ENCODE measurements around the gene FBXO22. TPM values are rescaled to one million over a fixed set of nuclear protein-coding genes. Genes with fewer than 3 reads are reported as not detected.

FBXO22 gene
- total and polyA plus RNA-seq, 2 donors (not counting 1 experiment from before 2014, with no cell fraction given) = 27.0 to 75.6 TPM

GRCh38 chr15:75985971-75986370 is 82.3 kb downstream of the FBXO22 start:
- no peaks in the 10 kb centered on the region for H3K27me3 ChIP-seq (ENCODE audit: control insufficient read depth, insufficient read depth, low read length)
- TF ChIP-seq EZH2 (IDR thresholded peaks at IDR 0.05; ENCODE audit: low read length, missing control alignments) (no peak), CTCF (conservative IDR thresholded peaks at IDR 0.05 in 1 of 2, IDR thresholded peaks at IDR 0.05 in 1 of 2; ENCODE audit: low read depth in 1 of 2, low read length in 2 of 2) (no peak)
- H4K20me1 ChIP-seq (ENCODE audit: control insufficient read depth, extremely low read depth, insufficient read depth, low read length) = no peaks in the 10 kb centered on the region
- no peak overlapping the region for H3K4me3 ChIP-seq (replicated peaks in 1 of 4; ENCODE audit: control extremely low read depth in 1 of 4, insufficient read depth in 1 of 4, low read depth in 3 of 4, low read length in 4 of 4)
- peak; percentile 6 to 9 for DNase-seq (ENCODE audit: low read depth in 2 of 2)
- no peak overlapping the region for H3K9ac ChIP-seq (ENCODE audit: insufficient read depth, low read length)
- no peaks in the 10 kb centered on the region for H3K79me2 ChIP-seq (ENCODE audit: control insufficient read depth, insufficient read depth, low read length)
- no peak overlapping the region for H2AFZ ChIP-seq (ENCODE audit: low read length)
- H3K9me3 ChIP-seq (ENCODE audit: control insufficient read depth, insufficient read depth, low read depth, low read length) = no peaks in the 10 kb centered on the region
- H3K4me2 ChIP-seq (ENCODE audit: extremely low read depth, insufficient read depth, low read length) = no peak overlapping the region
- no peaks in the 10 kb centered on the region for H3K36me3 ChIP-seq (ENCODE audit: control insufficient read depth, insufficient read depth, low read length)
- no peak overlapping the region for H3K27ac ChIP-seq (ENCODE audit: insufficient read depth, low read length)
- no peaks in the 10 kb centered on the region for H3K4me1 ChIP-seq (ENCODE audit: control insufficient read depth, extremely low read depth, insufficient read depth, low read length)

GRCh38 chr15:75989045-75989444 is 85.4 kb downstream of the FBXO22 start:
- Histone ChIP-seq H3K4me3 (replicated peaks in 1 of 4; ENCODE audit: control extremely low read depth in 1 of 4, insufficient read depth in 1 of 4, low read depth in 3 of 4, low read length in 4 of 4) (no peak overlapping the region), H3K4me2 (ENCODE audit: extremely low read depth, insufficient read depth, low read length) (no peak overlapping the region), H3K79me2 (ENCODE audit: control insufficient read depth, insufficient read depth, low read length) (no peaks in the 10 kb centered on the region), H4K20me1 (ENCODE audit: control insufficient read depth, extremely low read depth, insufficient read depth, low read length) (no peaks in the 10 kb centered on the region), H3K27me3 (ENCODE audit: control insufficient read depth, insufficient read depth, low read length) (no peaks in the 10 kb centered on the region), H2AFZ (ENCODE audit: low read length) (no peak overlapping the region), H3K36me3 (ENCODE audit: control insufficient read depth, insufficient read depth, low read length) (no peaks in the 10 kb centered on the region), H3K4me1 (ENCODE audit: control insufficient read depth, extremely low read depth, insufficient read depth, low read length) (no peaks in the 10 kb centered on the region), H3K27ac (ENCODE audit: insufficient read depth, low read length) (no peak overlapping the region), H3K9ac (ENCODE audit: insufficient read depth, low read length) (no peak overlapping the region), H3K9me3 (ENCODE audit: control insufficient read depth, insufficient read depth, low read depth, low read length) (no peaks in the 10 kb centered on the region)
- TF ChIP-seq CTCF (conservative IDR thresholded peaks at IDR 0.05 in 1 of 2, IDR thresholded peaks at IDR 0.05 in 1 of 2; ENCODE audit: low read depth in 1 of 2, low read length in 2 of 2) (no peak), EZH2 (IDR thresholded peaks at IDR 0.05; ENCODE audit: low read length, missing control alignments) (no peak)
- DNase-seq (ENCODE audit: low read depth in 2 of 2) = no peak

- H2AFZ ChIP-seq (ENCODE audit: low read length) = no peak overlapping the region
- H3K9ac ChIP-seq (ENCODE audit: insufficient read depth, low read length) = no peak overlapping the region
- TF ChIP-seq EZH2 (IDR thresholded peaks at IDR 0.05; ENCODE audit: low read length, missing control alignments) (no peak), CTCF (conservative IDR thresholded peaks at IDR 0.05 in 1 of 2, IDR thresholded peaks at IDR 0.05 in 1 of 2; ENCODE audit: low read depth in 1 of 2, low read length in 2 of 2) (no peak)
- no peak for DNase-seq (ENCODE audit: low read depth in 2 of 2)
- H3K79me2 ChIP-seq (ENCODE audit: control insufficient read depth, insufficient read depth, low read length) = no peaks in the 10 kb centered on the region
- H3K27me3 ChIP-seq (ENCODE audit: control insufficient read depth, insufficient read depth, low read length) = no peaks in the 10 kb centered on the region
- no peaks in the 10 kb centered on the region for H3K36me3 ChIP-seq (ENCODE audit: control insufficient read depth, insufficient read depth, low read length)
- H3K27ac ChIP-seq (ENCODE audit: insufficient read depth, low read length) = no peak overlapping the region
- no peaks in the 10 kb centered on the region for H3K4me1 ChIP-seq (ENCODE audit: control insufficient read depth, extremely low read depth, insufficient read depth, low read length)
- H3K9me3 ChIP-seq (ENCODE audit: control insufficient read depth, insufficient read depth, low read depth, low read length) = no peaks in the 10 kb centered on the region
- no peak overlapping the region for H3K4me3 ChIP-seq (replicated peaks in 1 of 4; ENCODE audit: control extremely low read depth in 1 of 4, insufficient read depth in 1 of 4, low read depth in 3 of 4, low read length in 4 of 4)
- H4K20me1 ChIP-seq (ENCODE audit: control insufficient read depth, extremely low read depth, insufficient read depth, low read length) = no peaks in the 10 kb centered on the region
- H3K4me2 ChIP-seq (ENCODE audit: extremely low read depth, insufficient read depth, low read length) = no peak overlapping the region
Measured at GRCh38 chr15:75989875-75990274, 86.2 kb downstream of the FBXO22 start.

Other genes starting within 250 kb of the FBXO22 start
- 26.5 and 109 TPM in 2 replicates for gene CSPG4, start 191.0 kb upstream of the FBXO22 start, total RNA-seq
- gene CSPG4, start 191.0 kb upstream of the FBXO22 start, polyA plus RNA-seq = 14.5 and 23.1 TPM in 2 replicates
- gene UBE2Q2, start 60.4 kb upstream of the FBXO22 start, total RNA-seq = 55.7 and 62.6 TPM in 2 replicates
- gene UBE2Q2, start 60.4 kb upstream of the FBXO22 start, polyA plus RNA-seq = 38.7 and 55.7 TPM in 2 replicates
- not detected in 2 replicates for gene NRG4, start 108.5 kb downstream of the FBXO22 start, total RNA-seq
- gene NRG4, start 108.5 kb downstream of the FBXO22 start, polyA plus RNA-seq = 0.01 TPM in 1 of 2 replicates, not detected in the other
- 0.26 and 0.33 TPM in 2 replicates for gene TMEM266, start 156.1 kb downstream of the FBXO22 start, total RNA-seq
- 0.03 and 0.09 TPM in 2 replicates for gene TMEM266, start 156.1 kb downstream of the FBXO22 start, polyA plus RNA-seq